Left colon (tissue), 2 donors: ENCODE data around the gene HOXA2. TPM values are rescaled to one million over a fixed set of nuclear protein-coding genes. Genes with fewer than 3 reads are reported as not detected.

Experiments used
- ATAC-seq: fragments of 200-7000 bp; cut with Tn5 transposase; one replicate; pipeline ENCODE4 v1.9.1; 2020; ENCODE audit warnings: mild to moderate bottlenecking, moderate library complexity
- DNase-seq, 2 donors: peaks; one replicate each; pipeline ENCODE4 v3.0.0-alpha.2; 2020
- intact Hi-C, 2 donors: fragments of 100-400 bp; cut with DNase I in 1 of 2; cut with micrococcal nuclease in 1 of 2; formaldehyde crosslinking; loops; one replicate each; pipeline versions ENCODE4 v1.11.2 to v1.14.0; 2022; cut with DNase I, micrococcal nuclease
- total RNA-seq, 2 donors: library from RNA; stranded (reverse); fragmentation: NEBNext Ultra II Directional; extraction: Animal tissue kit (Norgen Biotek cat#: 25700); gene quantifications; one replicate each; pipeline ENCODE4 v1.2.1, GENCODE V29; 2021
- donor health status: DM: no; HTN: no; CAD: no.
- donor health status: DM: yes; HTN: yes; CAD: no.

The HOXA2 gene
- total RNA-seq, 2 donors from 2014 or later, result 2.7 to 3.2 TPM

GRCh38 chr7:27065709-27066108 is 36.8 kb downstream of the HOXA2 start:
- ATAC-seq, result no peak
- intact Hi-C loops, result loop anchor here in 1 of 2 donors (10.0 kb wide), 1 partner anchor 171 kb away; no protein-coding TSS in a partner anchor
- DNase-seq, result no peak

GRCh38 chr7:27064661-27065060 is 37.8 kb downstream of the HOXA2 start:
- no peak for DNase-seq
- ATAC-seq, result no peak
- intact Hi-C loops, result loop anchor here in 1 of 2 donors (10.0 kb wide), 1 partner anchor 170 kb away; no protein-coding TSS in a partner anchor

GRCh38 chr7:27064159-27064558 is 38.3 kb downstream of the HOXA2 start:
- no peak for DNase-seq
- no peak for ATAC-seq
- intact Hi-C loops, result loop anchor here in 1 of 2 donors (10.0 kb wide), 1 partner anchor 169 kb away; no protein-coding TSS in a partner anchor

GRCh38 chr7:27062946-27063345 is 39.5 kb downstream of the HOXA2 start:
- DNase-seq (no peak), ATAC-seq (no peak)
- intact Hi-C loops, result loop anchor here in 1 of 2 donors (10.0 kb wide), 1 partner anchor 168 kb away; no protein-coding TSS in a partner anchor

- intact Hi-C loops, result no loop called here
- no peak for ATAC-seq
- DNase-seq, result no peak
These were observed 49.3 kb downstream of the HOXA2 start for GRCh38 chr7:27053153-27053552.

- no peak for DNase-seq
- ATAC-seq, result no peak
These were observed 51.0 kb downstream of the HOXA2 start for GRCh38 chr7:27051451-27051850.

More at GRCh38 chr7:27051451-27051850, 51.0 kb downstream of the HOXA2 start:
- intact Hi-C loops, result no loop called here

Other genes with a start within 250 kb of the HOXA2 start
- gene SKAP2, start 238.1 kb downstream of the HOXA2 start, total RNA-seq, result 10 to 100 TPM; 39.3 to 46.6 TPM
- gene HOXA1, start 6.7 kb downstream of the HOXA2 start, total RNA-seq, result 1 to 10 TPM; 2.4 to 3.0 TPM
- gene HOXA4, start 28.1 kb upstream of the HOXA2 start, total RNA-seq, result 1 to 10 TPM; 4.5 to 5.1 TPM
- 10 to 100 TPM; 13.0 to 16.2 TPM for gene HOXA5, start 41.0 kb upstream of the HOXA2 start, total RNA-seq
- 10 to 100 TPM; 20.0 to 21.2 TPM for gene HOXA6, start 45.1 kb upstream of the HOXA2 start, total RNA-seq
- 10 to 100 TPM; 16.4 to 23.2 TPM for gene HOXA3, start 49.9 kb upstream of the HOXA2 start, total RNA-seq
- 10 to 100 TPM; 30.2 to 38.9 TPM for gene HOXA7, start 54.0 kb upstream of the HOXA2 start, total RNA-seq
- gene HOXA9, start 62.9 kb upstream of the HOXA2 start, total RNA-seq, result 10 to 100 TPM; 18.0 to 28.6 TPM
- 10 to 100 TPM; 23.4 to 30.0 TPM for gene HOXA10, start 71.6 kb upstream of the HOXA2 start, total RNA-seq
- 1 to 10 TPM; 3.1 to 6.1 TPM for gene HOXA11, start 82.5 kb upstream of the HOXA2 start, total RNA-seq
- gene HOXA13, start 97.4 kb upstream of the HOXA2 start, total RNA-seq, result 10 to 100 TPM; 35.2 to 39.4 TPM
- gene EVX1, start 140.1 kb upstream of the HOXA2 start, total RNA-seq, result under 1 TPM; 0.82 to 0.87 TPM